HCT116 (cell line): ENCODE measurements around the gene AKT1.
"Not testable (repeated sequence)": the region's sequence is repeated elsewhere in the genome, so short reads cannot be mapped to it uniquely, and the experiment has no call there.

Experiments used
- CTCF ChIP-seq, 3 experiments: fragments of 200-600 bp in 1 of 3; sonication (generic) in 1 of 3; IDR thresholded peaks in 2 of 3; conservative IDR thresholded peaks in 1 of 3; 2 replicates each; pipeline ENCODE4 v1.5.1; 2012 to 2017; ENCODE audit warnings: low read depth in 2 of 3, low read length in 2 of 3, antibody characterized with exemption in 1 of 3, borderline replicate concordance in 1 of 3, control low read depth in 1 of 3, mild to moderate bottlenecking in 1 of 3, mixed read lengths in 1 of 3, mixed run types in 1 of 3, moderate library complexity in 1 of 3; ENCODE audit not compliant: insufficient read depth in 1 of 3
- POLR2A ChIP-seq: IDR thresholded peaks from 2 replicates; pipeline ENCODE4 v1.7.0; 2011; ENCODE audit warnings: borderline replicate concordance; ENCODE audit not compliant: insufficient read depth, insufficient read length; ENCODE audit errors: extremely low read depth
- POLR2AphosphoS5 ChIP-seq: IDR thresholded peaks from 2 replicates; pipeline ENCODE4 v1.6.1; 2011; ENCODE audit warnings: mild to moderate bottlenecking, low read depth, low read length, moderate library complexity
- YY1 ChIP-seq: IDR thresholded peaks from 2 replicates; pipeline ENCODE4 v1.6.1; 2011; ENCODE audit warnings: low read length, low read depth, moderate library complexity, mild to moderate bottlenecking; ENCODE audit not compliant: insufficient replicate concordance; ENCODE audit errors: extremely low read depth
- ZNF274 ChIP-seq: fragments of 200-500 bp; sonication (Bioruptor generic); IDR thresholded peaks from 2 replicates; pipeline ENCODE4 v1.6.1; 2014; ENCODE audit warnings: mild to moderate bottlenecking, low read depth, low read length, inconsistent platforms

- not testable (repeated sequence) for TF ChIP-seq POLR2A; CTCF (IDR thresholded peaks at IDR 0.05 in 2 of 3, conservative IDR thresholded peaks at IDR 0.05 in 1 of 3; ENCODE audit: borderline replicate concordance in 1 of 3, insufficient read depth in 1 of 3, low read depth in 2 of 3, low read length in 2 of 3); POLR2AphosphoS5; YY1; ZNF274
Observed at GRCh38 chr14:104750753-104751057, 44.8 kb downstream of the AKT1 start.
